ENCODE results near the gene INPP5K.
A peak's percentile ranks its signal among the peaks of the same experiment; 100 is the strongest.

The INPP5K gene

DNA sequence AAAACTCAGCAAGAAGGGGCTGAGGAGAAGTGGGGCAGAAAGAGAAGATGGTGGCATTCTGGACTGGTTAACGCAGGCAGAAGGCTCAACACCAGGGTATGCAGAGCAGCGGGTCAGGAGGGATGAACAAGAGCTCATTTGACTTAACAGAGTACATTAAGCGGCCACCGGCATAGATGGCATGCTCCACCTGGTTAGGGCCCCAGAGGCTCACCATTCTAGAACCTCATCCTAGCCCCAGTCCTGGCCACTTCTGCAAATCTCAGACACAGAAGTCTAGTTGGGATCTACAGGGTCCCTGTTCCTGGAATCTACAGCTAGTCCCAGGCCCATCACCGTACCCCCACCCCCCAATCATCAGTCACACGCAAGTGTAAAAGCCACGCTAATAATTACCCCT is 22.2 kb downstream of the INPP5K start:
- Histone ChIP-seq H3K27me3 (peaks cover 28% of the 10 kb centered on the region), H3K27ac (no peak overlapping the region), H4K20me1 (peaks cover 48% of the 10 kb centered on the region), H3K4me3 (no peak overlapping the region), H3K9ac (no peak overlapping the region), H3K4me1 (peaks cover 60% of the 10 kb centered on the region), H3K36me3 (peaks cover 28% of the 10 kb centered on the region; the same call in 1 of the 2 replicates), H3K4me2 (peak overlapping the region; percentile 97), H3K9me3 (no peaks in the 10 kb centered on the region)
- TF ChIP-seq Cebpa-rat (IDR thresholded peaks at IDR 0.05), result no peak

GRCh38 chr17:1493291-1493980 is 23.0 kb downstream of the INPP5K start:
- Histone ChIP-seq H3K9ac (0 out of 2 replicates have a peak overlapping the region, but pooled peaks have one; percentile 29), H3K27ac (no peak overlapping the region)

GRCh38 chr17:1492249-1493206 is 23.9 kb downstream of the INPP5K start, which contains the start of gene MYO1C:
Gene MYO1C (minus strand): TSS chr17:1492686. CDS start chr17:1492487, 199 bp downstream.
- H3K9ac ChIP-seq, result peak within 1 kb of the TSS; percentile 78
- H3K27me3 ChIP-seq, result peaks cover 14% of the 10 kb centered on the region; the same call in 1 of the 2 replicates
- peaks cover 28% of the 10 kb centered on the region; the same call in 1 of the 2 replicates for H3K36me3 ChIP-seq
- no peak for TF ChIP-seq Cebpa-rat (IDR thresholded peaks at IDR 0.05)
- peak within 1 kb of the TSS; percentile 97 for H3K4me2 ChIP-seq
- peaks cover 46% of the 10 kb centered on the region for H4K20me1 ChIP-seq
- H3K9me3 ChIP-seq, result no peaks in the 10 kb centered on the region
- peak within 1 kb of the TSS; percentile 81 for H3K27ac ChIP-seq
- H3K4me1 ChIP-seq, result peaks cover 62% of the 10 kb centered on the region
- peak within 1 kb of the TSS; percentile 74 for H3K4me3 ChIP-seq

More at GRCh38 chr17:1493291-1493980, 23.0 kb downstream of the INPP5K start:
- Histone ChIP-seq H3K4me3 (no peak overlapping the region), H3K36me3 (peaks cover 28% of the 10 kb centered on the region; the same call in 1 of the 2 replicates), H3K9me3 (no peaks in the 10 kb centered on the region), H3K4me2 (peak overlapping the region; percentile 97), H3K4me1 (peaks cover 62% of the 10 kb centered on the region), H3K27me3 (peaks cover 23% of the 10 kb centered on the region), H4K20me1 (peaks cover 50% of the 10 kb centered on the region)
- TF ChIP-seq Cebpa-rat (IDR thresholded peaks at IDR 0.05), result no peak

GRCh38 chr17:1491443-1492248 is 24.8 kb downstream of the INPP5K start:
- no peaks in the 10 kb centered on the region for H3K9me3 ChIP-seq
- H3K27me3 ChIP-seq, result peaks cover 10% of the 10 kb centered on the region; the same call in 1 of the 2 replicates
- peak overlapping the region; percentile 78 for H3K9ac ChIP-seq
- peak overlapping the region; percentile 97 for H3K4me2 ChIP-seq
- peak overlapping the region; percentile 74 for H3K4me3 ChIP-seq
- H3K4me1 ChIP-seq, result peaks cover 66% of the 10 kb centered on the region
- peaks cover 43% of the 10 kb centered on the region for H4K20me1 ChIP-seq
- no peak for TF ChIP-seq Cebpa-rat (IDR thresholded peaks at IDR 0.05)
- H3K36me3 ChIP-seq, result peaks cover 21% of the 10 kb centered on the region; the same call in 1 of the 2 replicates
- peak overlapping the region; percentile 81 for H3K27ac ChIP-seq

- Histone ChIP-seq H3K27ac (peak overlapping the region; percentile 81), H3K9ac (peak overlapping the region; percentile 78), H3K27me3 (peaks cover 10% of the 10 kb centered on the region; the same call in 1 of the 2 replicates), H3K4me3 (peak overlapping the region; percentile 74), H3K36me3 (peaks cover 13% of the 10 kb centered on the region; the same call in 1 of the 2 replicates), H3K9me3 (no peaks in the 10 kb centered on the region), H3K4me2 (peak overlapping the region; percentile 97), H4K20me1 (peaks cover 37% of the 10 kb centered on the region), H3K4me1 (peaks cover 73% of the 10 kb centered on the region)
- no peak for TF ChIP-seq Cebpa-rat (IDR thresholded peaks at IDR 0.05)
These were observed 25.6 kb downstream of the INPP5K start for GRCh38 chr17:1490643-1491442.

DNA sequence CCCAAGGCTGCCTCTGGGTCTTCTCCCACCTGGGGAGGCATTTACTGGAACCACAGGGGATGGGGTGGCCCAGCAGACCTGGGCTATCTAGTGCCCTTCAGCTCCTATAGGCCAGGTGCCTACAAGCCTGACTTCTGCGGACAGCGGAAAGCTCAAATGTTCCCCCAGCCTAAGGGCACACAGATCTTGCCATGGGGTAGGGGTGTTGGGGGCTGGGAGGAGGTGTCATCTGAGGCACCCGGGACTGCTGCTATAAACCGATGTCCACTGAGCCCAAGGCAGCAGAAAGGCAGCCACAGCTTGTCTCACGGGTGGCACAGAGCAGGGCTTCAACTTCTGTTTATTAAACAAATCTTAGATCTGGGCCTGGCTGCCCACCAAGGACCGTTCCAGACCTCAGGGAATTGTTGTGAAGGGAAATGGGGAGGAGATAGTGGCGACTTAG is 27.6 kb downstream of the INPP5K start:
- Histone ChIP-seq H3K4me2 (peak overlapping the region; percentile 91), H3K36me3 (no peaks in the 10 kb centered on the region), H3K4me1 (peaks cover 86% of the 10 kb centered on the region), H3K9ac (no peak overlapping the region; the same call in 1 of the 2 replicates), H3K27me3 (peaks cover 10% of the 10 kb centered on the region; the same call in 1 of the 2 replicates), H3K27ac (no peak overlapping the region), H3K4me3 (no peak overlapping the region), H3K9me3 (no peaks in the 10 kb centered on the region), H4K20me1 (peaks cover 47% of the 10 kb centered on the region)
- no peak for TF ChIP-seq Cebpa-rat (IDR thresholded peaks at IDR 0.05)

- Histone ChIP-seq H3K36me3 (peaks cover 2% of the 10 kb centered on the region), H3K27ac (peak overlapping the region; percentile 92), H4K20me1 (peaks cover 44% of the 10 kb centered on the region), H3K4me1 (peaks cover 80% of the 10 kb centered on the region), H3K4me3 (peak overlapping the region; percentile 76), H3K9ac (peak overlapping the region; percentile 84), H3K27me3 (peaks cover 10% of the 10 kb centered on the region; the same call in 1 of the 2 replicates), H3K4me2 (peak overlapping the region; percentile 91), H3K9me3 (no peaks in the 10 kb centered on the region)
- TF ChIP-seq Cebpa-rat (IDR thresholded peaks at IDR 0.05), result no peak
These were observed 28.2 kb downstream of the INPP5K start for GRCh38 chr17:1487939-1488825.
